Activated CD8-positive, alpha-beta T cell treated with anti-CD3 and anti-CD28 coated beads, Interleukin-2, amount 10 ng/mL, durations not matched to agents 7 days and 5 days (primary cell): Measurements from ENCODE around the gene PRKCZ. TPM values are rescaled to one million over a fixed set of nuclear protein-coding genes. Genes with fewer than 3 reads are reported as not detected.

Experiments used
- ATAC-seq: fragments of 150-1000 bp; cut with Tn5 transposase; one replicate; pipeline ENCODE4 v1.10.0; 2021; ENCODE audit warnings: moderate library complexity
- CTCF ChIA-PET: fragments of 350-600 bp; sonication (Branson Sonifier 250); formaldehyde crosslinking; loops from one replicate; lab custom pipeline; 2021; ENCODE audit warnings: antibody characterized with exemption; lab: Charles Lee
- POLR2A ChIA-PET: fragments of 350-600 bp; sonication (Branson Sonifier 250); formaldehyde crosslinking; loops from one replicate; lab custom pipeline; 2021; ENCODE audit warnings: antibody characterized with exemption; lab: Charles Lee
- DNase-seq: peaks from one replicate; pipeline ENCODE4 v3.0.0-alpha.2; 2020
- H3K27ac Mint-ChIP-seq: one replicate; pipeline ENCODE4 v1.8.0; 2021; ENCODE audit warnings: mild to moderate bottlenecking, mixed read lengths
- H3K27me3 Mint-ChIP-seq: one replicate; pipeline ENCODE4 v1.8.0; 2021; ENCODE audit warnings: low read depth, mixed read lengths
- H3K36me3 Mint-ChIP-seq: one replicate; pipeline ENCODE4 v1.8.0; 2021; ENCODE audit warnings: low read depth, mixed read lengths
- H3K4me1 Mint-ChIP-seq: one replicate; pipeline ENCODE4 v1.8.0; 2021; ENCODE audit warnings: low read depth, mixed read lengths
- H3K4me3 Mint-ChIP-seq: one replicate; pipeline ENCODE4 v1.8.0; 2021; ENCODE audit warnings: mild to moderate bottlenecking, mixed read lengths
- H3K9me3 Mint-ChIP-seq: one replicate; pipeline ENCODE4 v1.8.0; 2022; ENCODE audit warnings: mixed read lengths; ENCODE audit not compliant: insufficient read depth
- total RNA-seq, 2 experiments: library from RNA; stranded (reverse); gene quantifications; one replicate each; pipeline ENCODE4 v1.2.3, GENCODE V29; 2021

Gene PRKCZ
- total RNA-seq, 2 experiments from 2014 or later, result 11.4 to 12.9 TPM

- no peak overlapping the region for H3K27ac Mint-ChIP-seq
- peaks cover 44% of the 10 kb centered on the region for H3K27me3 Mint-ChIP-seq
- peaks cover 3% of the 10 kb centered on the region for H3K4me1 Mint-ChIP-seq
- H3K9me3 Mint-ChIP-seq, result no peaks in the 10 kb centered on the region
- DNase-seq, result no peak
- POLR2A ChIA-PET, result no interaction called here
- H3K4me3 Mint-ChIP-seq, result no peak overlapping the region
- H3K36me3 Mint-ChIP-seq, result no peaks in the 10 kb centered on the region
- ATAC-seq, result no peak
- CTCF ChIA-PET, result no interaction called here
Observed at GRCh38 chr1:2018217-2019171, 31.7 kb upstream of the PRKCZ start.

DNA sequence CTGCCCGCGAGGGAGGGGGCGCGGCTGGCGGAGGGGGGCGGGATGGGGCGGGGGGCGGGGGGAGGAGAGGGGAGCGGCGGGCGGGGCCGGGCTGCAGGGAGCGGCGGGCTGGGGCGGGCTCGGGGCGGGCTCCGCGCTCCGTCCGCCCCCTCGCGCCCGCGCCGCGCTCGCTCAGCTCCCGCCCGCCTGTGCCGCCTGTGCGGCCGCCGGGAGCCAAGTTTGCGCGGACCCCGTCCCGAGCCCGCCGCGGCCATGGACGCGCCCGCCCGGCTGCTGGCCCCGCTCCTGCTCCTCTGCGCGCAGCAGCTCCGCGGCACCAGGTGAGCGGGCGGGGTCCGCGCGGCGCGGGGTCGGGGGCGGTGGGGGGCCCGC is 31.1 kb upstream of the PRKCZ start, which contains the start of gene GABRD:
Gene GABRD, plus strand, starts transcription at position 174 of the 372 bp plus-strand sequence. Its CDS starts 79 bp downstream, at position 253.
- ChIA-PET POLR2A (no interaction called here), CTCF (no interaction called here)
- peak; percentile 78 for ATAC-seq
- Mint-ChIP-seq H3K4me1 (peaks cover 3% of the 10 kb centered on the region), H3K27ac (no peak within 1 kb of the TSS), H3K27me3 (peaks cover 44% of the 10 kb centered on the region), H3K4me3 (no peak within 1 kb of the TSS), H3K9me3 (no peaks in the 10 kb centered on the region), H3K36me3 (no peaks in the 10 kb centered on the region)
- no peak for DNase-seq

- Mint-ChIP-seq H3K27ac (no peak overlapping the region), H3K9me3 (no peaks in the 10 kb centered on the region), H3K27me3 (peaks cover 44% of the 10 kb centered on the region), H3K4me3 (no peak overlapping the region), H3K36me3 (no peaks in the 10 kb centered on the region), H3K4me1 (peaks cover 3% of the 10 kb centered on the region)
- ChIA-PET CTCF (no interaction called here), POLR2A (no interaction called here)
- ATAC-seq, result peak; percentile 34
- DNase-seq, result no peak
Observed at GRCh38 chr1:2019571-2020309, 30.5 kb upstream of the PRKCZ start.

- no peak for DNase-seq
- Mint-ChIP-seq H3K36me3 (no peaks in the 10 kb centered on the region), H3K27me3 (peaks cover 44% of the 10 kb centered on the region), H3K4me3 (no peak overlapping the region), H3K9me3 (no peaks in the 10 kb centered on the region), H3K4me1 (peaks cover 3% of the 10 kb centered on the region), H3K27ac (no peak overlapping the region)
- ChIA-PET POLR2A (no interaction called here), CTCF (no interaction called here)
- no peak for ATAC-seq
Observed at GRCh38 chr1:2020310-2020655, 29.9 kb upstream of the PRKCZ start.

DNA sequence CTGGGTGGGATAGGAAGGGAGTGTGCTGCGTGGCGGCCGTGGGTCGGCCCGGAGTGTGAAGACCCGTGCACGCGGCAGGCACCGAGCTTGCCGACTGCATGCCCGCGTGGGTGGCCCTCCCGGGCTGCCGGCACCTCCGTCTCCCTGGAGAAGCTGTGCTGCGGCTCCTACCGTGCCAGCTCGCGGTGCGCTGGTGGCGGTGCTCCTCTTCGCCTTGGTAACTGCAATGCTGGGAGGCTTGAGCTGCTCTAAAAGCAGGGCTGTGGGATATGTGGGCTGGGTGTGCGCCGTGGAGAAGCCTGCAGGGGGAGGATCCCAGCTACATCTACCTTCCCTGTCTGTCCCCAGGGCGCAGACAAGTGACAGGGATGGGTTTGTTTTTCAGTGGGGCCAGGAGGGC is 28.7 kb upstream of the PRKCZ start:
- Mint-ChIP-seq H3K4me1 (peaks cover 8% of the 10 kb centered on the region), H3K27ac (no peak overlapping the region), H3K27me3 (peaks cover 34% of the 10 kb centered on the region), H3K36me3 (no peaks in the 10 kb centered on the region), H3K4me3 (no peak overlapping the region), H3K9me3 (no peaks in the 10 kb centered on the region)
- POLR2A ChIA-PET, result no interaction called here
- CTCF ChIA-PET, result no interaction called here
- ATAC-seq (no peak), DNase-seq (no peak)

GRCh38 chr1:2022063-2022770 is 28.0 kb upstream of the PRKCZ start:
- peaks cover 8% of the 10 kb centered on the region for H3K4me1 Mint-ChIP-seq
- peaks cover 28% of the 10 kb centered on the region for H3K27me3 Mint-ChIP-seq
- DNase-seq (no peak), ATAC-seq (no peak)
- no peaks in the 10 kb centered on the region for H3K9me3 Mint-ChIP-seq
- POLR2A ChIA-PET, result no interaction called here
- no peak overlapping the region for H3K27ac Mint-ChIP-seq
- no peak overlapping the region for H3K4me3 Mint-ChIP-seq
- H3K36me3 Mint-ChIP-seq, result no peaks in the 10 kb centered on the region
- CTCF ChIA-PET, result no interaction called here

DNA sequence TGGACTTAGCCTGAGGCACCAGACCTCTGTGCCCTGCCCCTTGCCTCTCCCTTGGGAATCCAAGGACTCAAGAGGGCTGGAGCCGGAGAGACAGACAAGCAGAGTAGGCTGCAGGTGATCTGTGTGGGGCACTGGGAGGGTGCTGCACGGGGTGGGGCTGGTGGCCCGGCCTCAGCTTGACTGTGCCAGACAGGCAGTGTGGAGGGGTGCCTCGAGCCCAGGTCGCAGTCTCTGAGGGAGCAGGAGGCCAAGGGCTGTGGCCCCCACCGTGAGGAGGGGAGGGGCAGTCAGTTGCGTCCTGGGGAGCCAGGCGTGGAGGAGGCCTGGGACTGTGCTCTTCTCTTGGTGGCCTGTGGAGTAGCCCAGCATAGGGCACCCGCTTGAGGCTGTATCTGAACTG is 27.0 kb upstream of the PRKCZ start:
- Mint-ChIP-seq H3K9me3 (no peaks in the 10 kb centered on the region), H3K27ac (no peak overlapping the region), H3K27me3 (peaks cover 21% of the 10 kb centered on the region), H3K36me3 (no peaks in the 10 kb centered on the region), H3K4me3 (no peak overlapping the region), H3K4me1 (peaks cover 8% of the 10 kb centered on the region)
- DNase-seq, result no peak
- ChIA-PET CTCF (no interaction called here), POLR2A (no interaction called here)
- ATAC-seq, result no peak

- DNase-seq, result no peak
- Mint-ChIP-seq H3K9me3 (no peaks in the 10 kb centered on the region), H3K4me1 (peaks cover 6% of the 10 kb centered on the region), H3K36me3 (no peaks in the 10 kb centered on the region), H3K4me3 (no peak overlapping the region), H3K27ac (no peak overlapping the region), H3K27me3 (peaks cover 16% of the 10 kb centered on the region)
- no peak for ATAC-seq
- CTCF ChIA-PET, result interaction anchor here (2.5 kb wide), 1 partner anchor 21 kb away, joined by 13 read pairs; no protein-coding TSS in a partner anchor
- POLR2A ChIA-PET, result no interaction called here
Observed at GRCh38 chr1:2024451-2024850, 25.8 kb upstream of the PRKCZ start.

DNA sequence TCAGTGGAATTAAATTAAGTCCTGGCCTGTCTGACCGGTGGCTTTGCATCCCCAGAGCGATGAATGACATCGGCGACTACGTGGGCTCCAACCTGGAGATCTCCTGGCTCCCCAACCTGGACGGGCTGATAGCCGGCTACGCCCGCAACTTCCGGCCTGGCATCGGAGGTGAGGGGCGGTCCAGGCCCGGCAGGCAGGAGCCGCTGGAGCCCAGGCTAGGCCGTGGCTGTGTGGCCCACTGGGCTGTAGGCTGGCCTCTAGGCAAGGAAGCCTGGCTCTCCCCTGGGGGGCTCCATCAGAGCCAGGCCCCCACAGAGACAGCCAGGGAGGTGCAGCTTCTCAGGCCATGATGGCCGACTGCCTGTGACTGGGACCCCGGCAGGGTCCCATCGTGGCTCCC is 25.3 kb upstream of the PRKCZ start:
- peaks cover 6% of the 10 kb centered on the region for H3K4me1 Mint-ChIP-seq
- no peak for ATAC-seq
- no peaks in the 10 kb centered on the region for H3K9me3 Mint-ChIP-seq
- no peak overlapping the region for H3K4me3 Mint-ChIP-seq
- POLR2A ChIA-PET, result no interaction called here
- no peak overlapping the region for H3K27ac Mint-ChIP-seq
- CTCF ChIA-PET, result interaction anchor here (2.5 kb wide), 1 partner anchor 20 kb away, joined by 13 read pairs; no protein-coding TSS in a partner anchor
- peaks cover 16% of the 10 kb centered on the region for H3K27me3 Mint-ChIP-seq
- DNase-seq, result no peak
- H3K36me3 Mint-ChIP-seq, result no peaks in the 10 kb centered on the region

GRCh38 chr1:2025491-2025981 is 24.7 kb upstream of the PRKCZ start:
- H3K4me3 Mint-ChIP-seq, result no peak overlapping the region

DNA sequence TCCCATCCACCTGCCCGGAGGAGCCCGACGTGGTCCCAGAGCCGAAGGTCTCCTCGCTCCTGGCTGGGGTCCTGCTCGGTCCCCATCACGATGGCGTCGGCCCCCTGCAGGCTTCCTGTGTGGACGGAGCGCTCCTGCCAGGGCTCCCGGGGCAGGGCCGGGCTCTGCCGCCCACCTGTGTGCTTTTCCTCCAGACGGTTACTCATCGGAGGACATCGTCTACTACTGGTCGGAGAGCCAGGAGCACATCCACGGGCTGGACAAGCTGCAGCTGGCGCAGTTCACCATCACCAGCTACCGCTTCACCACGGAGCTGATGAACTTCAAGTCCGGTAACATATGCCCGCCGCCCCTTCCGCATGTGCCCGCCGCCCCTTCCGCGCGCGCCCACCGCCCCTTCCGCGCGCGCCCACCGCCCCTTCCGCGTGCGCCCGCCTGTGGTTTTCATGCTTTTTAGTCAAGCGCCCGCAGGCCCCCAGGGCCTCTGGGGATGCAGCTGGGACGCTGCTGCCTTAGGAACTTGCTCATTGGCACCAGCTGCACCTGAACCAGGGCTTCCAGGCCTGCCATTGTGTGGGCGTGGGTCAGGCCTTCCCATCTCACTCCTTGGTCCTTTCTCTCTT is 22.1 kb upstream of the PRKCZ start:
- ChIA-PET CTCF (interaction anchor here (1.4 kb wide), 1 partner anchor 17 kb away, joined by 3 read pairs; no protein-coding TSS in a partner anchor), POLR2A (no interaction called here)
- Mint-ChIP-seq H3K27ac (no peak overlapping the region), H3K27me3 (no peaks in the 10 kb centered on the region), H3K4me1 (peaks cover 6% of the 10 kb centered on the region), H3K4me3 (no peak overlapping the region), H3K9me3 (no peaks in the 10 kb centered on the region), H3K36me3 (no peaks in the 10 kb centered on the region)
- no peak for ATAC-seq
- no peak for DNase-seq

More at GRCh38 chr1:2025491-2025981, 24.7 kb upstream of the PRKCZ start:
- CTCF ChIA-PET, result interaction anchor here (2.5 kb wide), 1 partner anchor 19 kb away, joined by 13 read pairs; no protein-coding TSS in a partner anchor
- Mint-ChIP-seq H3K9me3 (no peaks in the 10 kb centered on the region), H3K27ac (peak overlapping the region; percentile 30), H3K27me3 (peaks cover 12% of the 10 kb centered on the region), H3K4me1 (peaks cover 6% of the 10 kb centered on the region), H3K36me3 (no peaks in the 10 kb centered on the region)
- peak; percentile 54 for ATAC-seq
- peak; percentile 55 for DNase-seq
- POLR2A ChIA-PET, result no interaction called here
